Heart left ventricle (tissue), 16 donors: ENCODE results near the gene KDM8. TPM values are rescaled to one million over a fixed set of nuclear protein-coding genes. Genes with fewer than 3 reads are reported as not detected.
A peak's percentile ranks its signal among the peaks of the same experiment; 100 is the strongest.

Experiments used
- ATAC-seq, 4 donors: fragments of 200-7000 bp; cut with Tn5 transposase; one replicate each; pipeline ENCODE4 v1.9.1; 2020 to 2022; ENCODE audit warnings: moderate library complexity in 4 of 4, mild to moderate bottlenecking in 3 of 4, moderate number of reproducible peaks in 1 of 4
- DNase-seq, 5 donors: peaks; one replicate each; pipeline ENCODE4 v3.0.0-alpha.2; 2020
- H3K27ac ChIP-seq, 12 donors: fragments of 200-600 bp; sonication (generic) in 4 of 12; one replicate each; pipeline versions ENCODE4 v1.5.0 to v1.8.0; 2016 to 2022; ENCODE audit warnings: mild to moderate bottlenecking in 2 of 12
- H3K27me3 ChIP-seq, 9 donors: fragments of 200-600 bp; sonication (generic) in 2 of 9; one replicate each; pipeline versions ENCODE4 v1.5.1 to v1.8.0; 2016 to 2022; ENCODE audit warnings: mild to moderate bottlenecking in 3 of 9
- H3K36me3 ChIP-seq, 9 donors: fragments of 200-600 bp; sonication (generic) in 2 of 9; one replicate each; pipeline versions ENCODE4 v1.5.0 to v1.8.0; 2018 to 2022; ENCODE audit warnings: mild to moderate bottlenecking in 2 of 9
- H3K4me1 ChIP-seq, 12 donors: fragments of 200-600 bp; sonication (generic) in 4 of 12; one replicate each; pipeline versions ENCODE4 v1.5.0 to v1.8.0; 2016 to 2022; ENCODE audit warnings: mild to moderate bottlenecking in 3 of 12
- H3K4me3 ChIP-seq, 12 donors: fragments of 200-600 bp; sonication (generic) in 4 of 12; one replicate each; pipeline versions ENCODE4 v1.5.0 to v1.8.0; 2017 to 2022; ENCODE audit warnings: mild to moderate bottlenecking in 9 of 12, moderate library complexity in 4 of 12
- H3K9me3 ChIP-seq, 12 donors: fragments of 200-600 bp; sonication (generic) in 4 of 12; one replicate each; pipeline versions ENCODE4 v1.5.0 to v1.8.0; 2016 to 2022; ENCODE audit warnings: mild to moderate bottlenecking in 1 of 12
- POLR2A ChIP-seq, 2 donors: fragments of 450-650 bp; IDR thresholded peaks; one replicate each; pipeline ENCODE4 v1.6.1; 2017; ENCODE audit warnings: antibody characterized with exemption in 2 of 2, mild to moderate bottlenecking in 2 of 2, moderate library complexity in 2 of 2
- WGBS, 4 donors: extraction: QIAGEN DNeasy Blood & Tissue Kit in 2 of 4; methylation state at CpG; one replicate each; pipeline versions ENCODE4 v1.1.5 to v1.1.7; 2013 to 2018; 5-methylcytosine and 5-hydroxymethylcytosine counted together
- intact Hi-C, 10 donors: fragments of 100-400 bp; cut with DNase I; formaldehyde crosslinking; loops; one replicate each; pipeline versions ENCODE4 v1.11.1 to v1.14.2; 2022
- polyA plus RNA-seq, 2 donors: library from polyadenylated mRNA; stranded (reverse); fragments of 200-250 nt; gene quantifications; one replicate each; pipeline ENCODE4 v1.2.3, GENCODE V29; 2013
- total RNA-seq, 9 donors: library from RNA; depleted of rRNA in 2 of 9; stranded (reverse); fragments of >200 nt in 2 of 9; fragmentation: NEBNext Ultra II Directional in 3 of 9; extraction: Animal tissue kit (Norgen Biotek cat#: 25700) in 3 of 9; gene quantifications; one replicate each; pipeline versions ENCODE4 v1.1.0 to v1.2.4, GENCODE V29; 2016 to 2023
- TF ChIP-seq, protein P1 (sequence below), 12 donors: fragments of 200-600 bp; sonication (generic) in 4 of 12; IDR thresholded peaks; one replicate each; pipeline versions ENCODE4 v1.5.0 to v1.8.0; 2018 to 2022; ENCODE audit warnings: antibody characterized with exemption in 12 of 12, mild to moderate bottlenecking in 5 of 12
- donor health status: ischemic (EF 13 %, LVEDD 7.1; RV severe dilation, severe dysfunction).
- donor health status: healthy with polysubstance abuse.
- donor health status: DM: no; HTN: yes; CAD: no.
- donor health status: DM: no; HTN: no; CAD: no.
- donor health status: ischemic (EF 25% LVEDD 6.9; RV normal size, moderate dysfunction).
- donor health status: ischemic (EF 25% LVEDD 5.7; RV mildly dilated, moderate dysfunction).
- donor health status: healthy.
- donor health status: DM: yes; HTN: yes; CAD: no.
- donor health status: ischemic (EF 35%, LVEDD 5.7; RV mildly dilated, moderate dysfunction).
- donor health status: nonischemic (EF 11% LVEDD 7.7; RV severe dilation, severe dysfunction).
- donor health status: DM: yes; HTN: yes; CAD: no.
- donor health status: PGD.
- donor health status: ischemic (EF 29% LVEDD 5.4; RV normal size, mild dysfunction).
- donor health status: nonischemic (EF 23%, LVEDD 6.1; RV moderate dilation, normal function).

Gene KDM8
- total and polyA plus RNA-seq, 11 donors = 1.4 to 8.4 (median 3.5) TPM

- H3K4me1 ChIP-seq = peaks cover 0 to 42% (median 8%) of the 10 kb centered on the region in 12 donors
- H3K27ac ChIP-seq = no peak overlapping the region
- H3K36me3 ChIP-seq = no peaks in the 10 kb centered on the region
- intact Hi-C loops = loop anchor here in 2 of 10 donors (2.0 to 5.0 kb wide), 3 partner anchors 21 to 51 kb away; partner anchors contain the start of gene IL4R (in 1 of the 2)
- no peaks in the 10 kb centered on the region for H3K27me3 ChIP-seq
- WGBS, 4 donors = 90 to 100% (median 98%) methylated on average over 1 of the region's 1 CpG
- DNase-seq (no peak), ATAC-seq (no peak)
- H3K4me3 ChIP-seq = no peak overlapping the region
- TF ChIP-seq, protein P1, sequence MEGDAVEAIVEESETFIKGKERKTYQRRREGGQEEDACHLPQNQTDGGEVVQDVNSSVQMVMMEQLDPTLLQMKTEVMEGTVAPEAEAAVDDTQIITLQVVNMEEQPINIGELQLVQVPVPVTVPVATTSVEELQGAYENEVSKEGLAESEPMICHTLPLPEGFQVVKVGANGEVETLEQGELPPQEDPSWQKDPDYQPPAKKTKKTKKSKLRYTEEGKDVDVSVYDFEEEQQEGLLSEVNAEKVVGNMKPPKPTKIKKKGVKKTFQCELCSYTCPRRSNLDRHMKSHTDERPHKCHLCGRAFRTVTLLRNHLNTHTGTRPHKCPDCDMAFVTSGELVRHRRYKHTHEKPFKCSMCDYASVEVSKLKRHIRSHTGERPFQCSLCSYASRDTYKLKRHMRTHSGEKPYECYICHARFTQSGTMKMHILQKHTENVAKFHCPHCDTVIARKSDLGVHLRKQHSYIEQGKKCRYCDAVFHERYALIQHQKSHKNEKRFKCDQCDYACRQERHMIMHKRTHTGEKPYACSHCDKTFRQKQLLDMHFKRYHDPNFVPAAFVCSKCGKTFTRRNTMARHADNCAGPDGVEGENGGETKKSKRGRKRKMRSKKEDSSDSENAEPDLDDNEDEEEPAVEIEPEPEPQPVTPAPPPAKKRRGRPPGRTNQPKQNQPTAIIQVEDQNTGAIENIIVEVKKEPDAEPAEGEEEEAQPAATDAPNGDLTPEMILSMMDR (IDR thresholded peaks at IDR 0.05) = no peak
- TF ChIP-seq POLR2A (IDR thresholded peaks at IDR 0.05) = no peak
- no peaks in the 10 kb centered on the region for H3K9me3 ChIP-seq
Observed at GRCh38 chr16:27265982-27266381, 62.7 kb downstream of the KDM8 start.

- peak overlapping the region in 1 of 12 donors; percentile 97 for H3K4me3 ChIP-seq
- ATAC-seq (no peak), DNase-seq (no peak)
- H3K27me3 ChIP-seq = no peaks in the 10 kb centered on the region
- 87 to 91% (median 88%) methylated on average over 8 of the region's 8 CpGs for WGBS, 4 donors
- no peaks in the 10 kb centered on the region for H3K36me3 ChIP-seq
- no peaks in the 10 kb centered on the region for H3K9me3 ChIP-seq
- H3K4me1 ChIP-seq = peaks cover 0 to 48% (median 8%) of the 10 kb centered on the region in 12 donors
- no peak for TF ChIP-seq POLR2A (IDR thresholded peaks at IDR 0.05)
- TF ChIP-seq, protein P1 (IDR thresholded peaks at IDR 0.05) = no peak
- H3K27ac ChIP-seq = no peak overlapping the region
- intact Hi-C loops = loop anchor here in 2 of 10 donors (5.0 kb wide), 2 partner anchors 45 to 50 kb away; partner anchors contain the start of gene IL4R (in 1 of the 2)
Observed at GRCh38 chr16:27267037-27267677, 63.8 kb downstream of the KDM8 start.

GRCh38 chr16:27268376-27269299, 65.3 kb downstream of the KDM8 start, which contains the start of gene NSMCE1:
NSMCE1 (minus strand) TSS chr16:27268772; CDS start chr16:27257570, 11,202 bp downstream.
- Histone ChIP-seq H3K4me3 (peak within 1 kb of the TSS; percentile 42 to 97 (median 88)), H3K36me3 (no peaks in the 10 kb centered on the region), H3K27me3 (no peaks in the 10 kb centered on the region), H3K9me3 (no peaks in the 10 kb centered on the region), H3K27ac (peak within 1 kb of the TSS; percentile 52 to 90 (median 76)), H3K4me1 (peaks cover 0 to 42% (median 8%) of the 10 kb centered on the region in 12 donors)
- intact Hi-C loops = loop anchor here in 2 of 10 donors (5.0 kb wide), 2 partner anchors 44 to 49 kb away; partner anchors contain the start of gene IL4R (in 1 of the 2)
- TF ChIP-seq, protein P1 (IDR thresholded peaks at IDR 0.05) = peak in 9 of 12 donors; percentile 1 to 44 (median 22)
- TF ChIP-seq POLR2A (IDR thresholded peaks at IDR 0.05) = peak in 1 of 2 donors; percentile 74
- peak; percentile 98 to 99 (median 99) for DNase-seq
- 9 to 12% (median 9%) methylated on average over 39 to 58 of the region's 58 CpGs for WGBS, 4 donors
- peak; percentile 99 to 100 (median 100) for ATAC-seq
